Neural progenitor cell (in vitro differentiated cells): ENCODE data around the gene ZNF503. TPM values are rescaled to one million over a fixed set of nuclear protein-coding genes. Genes with fewer than 3 reads are reported as not detected.

ENCODE experiments used
- DNase-seq: peaks from one replicate; pipeline ENCODE4 v3.0.0-alpha.2; 2016; ENCODE audit warnings: low spot score
- H2AFZ ChIP-seq: fragments of 200-600 bp; sonication (generic); replicated peaks from 2 replicates; pipeline ENCODE4 v1.6.1; 2016; ENCODE audit warnings: antibody characterized with exemption
- H3F3A ChIP-seq: fragments of 200-600 bp; sonication (generic); 2 replicates; pipeline ENCODE4 v1.6.1; 2016; ENCODE audit warnings: antibody characterized with exemption, low read depth
- H3K27ac ChIP-seq: fragments of 200-600 bp; sonication (generic); 2 replicates; pipeline ENCODE4 v1.5.1; 2016; ENCODE audit warnings: mild to moderate bottlenecking
- H3K27me3 ChIP-seq: fragments of 200-600 bp; sonication (generic); 2 replicates; pipeline ENCODE4 v1.6.1; 2016; ENCODE audit warnings: mild to moderate bottlenecking, moderate library complexity
- H3K36me3 ChIP-seq: fragments of 200-600 bp; sonication (generic); 2 replicates; pipeline ENCODE4 v1.5.1; 2016
- H3K4me1 ChIP-seq: fragments of 200-600 bp; sonication (generic); 2 replicates; pipeline ENCODE4 v1.6.1; 2016; ENCODE audit warnings: mixed run types
- H3K4me2 ChIP-seq: fragments of 200-600 bp; sonication (generic); 2 replicates; pipeline ENCODE4 v1.6.1; 2016
- H3K4me3 ChIP-seq: fragments of 200-600 bp; sonication (generic); 2 replicates; pipeline ENCODE4 v1.5.1; 2016
- H3K79me2 ChIP-seq: fragments of 200-600 bp; sonication (generic); 2 replicates; pipeline ENCODE4 v1.6.1; 2016; ENCODE audit warnings: low read depth
- H3K9ac ChIP-seq: fragments of 200-600 bp; sonication (generic); 2 replicates; pipeline ENCODE4 v1.6.1; 2016
- H3K9me3 ChIP-seq: fragments of 200-600 bp; sonication (generic); 2 replicates; pipeline ENCODE4 v1.5.1; 2016; ENCODE audit warnings: low read depth
- H4K20me1 ChIP-seq: fragments of 200-600 bp; sonication (generic); 2 replicates; pipeline ENCODE4 v1.6.1; 2016; ENCODE audit warnings: low read depth
- H3K27ac Mint-ChIP-seq: 3 replicates; pipeline ENCODE4 v1.8.0; 2021; ENCODE audit warnings: mixed read lengths
- H3K27me3 Mint-ChIP-seq: 2 replicates; pipeline ENCODE4 v1.8.0; 2022; ENCODE audit warnings: low read depth, mild to moderate bottlenecking, inconsistent platforms, moderate library complexity, mixed read lengths; ENCODE audit not compliant: insufficient read depth
- H3K36me3 Mint-ChIP-seq: 3 replicates; pipeline ENCODE4 v1.8.0; 2021; ENCODE audit warnings: mixed read lengths
- H3K4me1 Mint-ChIP-seq: 3 replicates; pipeline ENCODE4 v1.8.0; 2021; ENCODE audit warnings: mixed read lengths
- H3K4me3 Mint-ChIP-seq: 3 replicates; pipeline ENCODE4 v1.8.0; 2021; ENCODE audit warnings: mild to moderate bottlenecking, moderate library complexity, mixed read lengths
- H3K9me3 Mint-ChIP-seq: 3 replicates; pipeline ENCODE4 v1.8.0; 2020; ENCODE audit warnings: mixed read lengths
- CTCF ChIP-seq: fragments of 200-600 bp; sonication (generic); IDR thresholded peaks from 2 replicates; pipeline ENCODE4 v1.5.1; 2017; ENCODE audit warnings: antibody characterized with exemption, mild to moderate bottlenecking
- EZH2 ChIP-seq: fragments of 200-600 bp; sonication (generic); IDR thresholded peaks from 2 replicates; pipeline ENCODE4 v1.6.1; 2017; ENCODE audit warnings: antibody characterized with exemption, mild to moderate bottlenecking, moderate library complexity
- EZH2phosphoT487 ChIP-seq: fragments of 200-600 bp; sonication (generic); IDR thresholded peaks from 2 replicates; pipeline ENCODE4 v1.6.1; 2017; ENCODE audit warnings: antibody characterized with exemption
- total RNA-seq: library from RNA; depleted of rRNA; stranded (reverse); fragments of >200 nt; gene quantifications from 2 replicates; pipeline ENCODE4 v1.2.3, GENCODE V29; 2015; ENCODE audit warnings: low replicate concordance

The ZNF503 gene
- total RNA-seq, 1 donor from 2014 or later = 8.3 TPM

- H3K4me1 Mint-ChIP-seq = peaks cover 19% of the 10 kb centered on the region
- Histone ChIP-seq H3K27me3 (peaks cover 5% of the 10 kb centered on the region), H3K4me1 (peaks cover 11% of the 10 kb centered on the region)
Observed at GRCh38 chr10:75444781-75445386, 43.3 kb upstream of the ZNF503 start.

GRCh38 chr10:75443362-75443761 lies 41.8 kb upstream of the ZNF503 start:
- H2AFZ ChIP-seq = no peak overlapping the region

More at GRCh38 chr10:75444781-75445386, 43.3 kb upstream of the ZNF503 start:
- H3K36me3 Mint-ChIP-seq = peaks cover 1% of the 10 kb centered on the region
- no peak overlapping the region for H3K4me3 Mint-ChIP-seq
- H3F3A ChIP-seq = no peaks in the 10 kb centered on the region
- H3K9me3 Mint-ChIP-seq = peaks cover 48% of the 10 kb centered on the region
- no peaks in the 10 kb centered on the region for H3K36me3 ChIP-seq
- H3K9ac ChIP-seq = no peak overlapping the region
- no peak overlapping the region for H3K4me2 ChIP-seq
- no peak overlapping the region for H3K27ac Mint-ChIP-seq
- H3K79me2 ChIP-seq = no peaks in the 10 kb centered on the region
- no peak overlapping the region for H3K4me3 ChIP-seq
- no peak overlapping the region for H2AFZ ChIP-seq
- no peaks in the 10 kb centered on the region for H4K20me1 ChIP-seq
- DNase-seq = no peak
- peaks cover 6% of the 10 kb centered on the region for H3K9me3 ChIP-seq
- TF ChIP-seq EZH2phosphoT487 (no peak), CTCF (no peak), EZH2 (no peak)
- H3K27me3 Mint-ChIP-seq = peaks cover 19% of the 10 kb centered on the region
- H3K27ac ChIP-seq = no peak overlapping the region

GRCh38 chr10:75441682-75442081 lies 40.1 kb upstream of the ZNF503 start:
- Histone ChIP-seq H4K20me1 (no peaks in the 10 kb centered on the region), H3F3A (no peaks in the 10 kb centered on the region), H3K9ac (no peak overlapping the region), H3K4me3 (no peak overlapping the region), H3K36me3 (no peaks in the 10 kb centered on the region), H3K79me2 (no peaks in the 10 kb centered on the region), H3K27ac (no peak overlapping the region), H3K9me3 (peaks cover 6% of the 10 kb centered on the region), H3K4me2 (no peak overlapping the region), H3K4me1 (no peaks in the 10 kb centered on the region), H2AFZ (no peak overlapping the region), H3K27me3 (peaks cover 24% of the 10 kb centered on the region)
- no peak overlapping the region for H3K27ac Mint-ChIP-seq
- peaks cover 14% of the 10 kb centered on the region for H3K4me1 Mint-ChIP-seq
- H3K27me3 Mint-ChIP-seq = peaks cover 10% of the 10 kb centered on the region
- peaks cover 46% of the 10 kb centered on the region for H3K9me3 Mint-ChIP-seq
- no peak overlapping the region for H3K4me3 Mint-ChIP-seq
- TF ChIP-seq EZH2phosphoT487 (no peak), CTCF (no peak), EZH2 (no peak)
- H3K36me3 Mint-ChIP-seq = peaks cover 1% of the 10 kb centered on the region
- no peak for DNase-seq

More at GRCh38 chr10:75443362-75443761, 41.8 kb upstream of the ZNF503 start:
- Mint-ChIP-seq H3K36me3 (peaks cover 1% of the 10 kb centered on the region), H3K27me3 (peaks cover 19% of the 10 kb centered on the region), H3K4me3 (no peak overlapping the region), H3K27ac (no peak overlapping the region), H3K4me1 (peaks cover 17% of the 10 kb centered on the region), H3K9me3 (peaks cover 48% of the 10 kb centered on the region)
- H3K79me2 ChIP-seq = no peaks in the 10 kb centered on the region
- no peak overlapping the region for H3K4me2 ChIP-seq
- TF ChIP-seq CTCF = no peak
- no peak for TF ChIP-seq EZH2
- TF ChIP-seq EZH2phosphoT487 = no peak
- no peak overlapping the region for H3K9ac ChIP-seq
- H3K36me3 ChIP-seq = no peaks in the 10 kb centered on the region
- peaks cover 7% of the 10 kb centered on the region for H3K27me3 ChIP-seq
- no peak for DNase-seq
- H4K20me1 ChIP-seq = no peaks in the 10 kb centered on the region
- H3K4me3 ChIP-seq = no peak overlapping the region
- peaks cover 4% of the 10 kb centered on the region for H3K4me1 ChIP-seq
- H3K9me3 ChIP-seq = peaks cover 6% of the 10 kb centered on the region
- H3K27ac ChIP-seq = no peak overlapping the region
- no peaks in the 10 kb centered on the region for H3F3A ChIP-seq
